ENCODE measurements around the gene MAGI3.

- TF ChIP-seq POLR2A (IDR thresholded peaks at IDR 0.05; ENCODE audit: extremely low read depth, insufficient read length) (no peak), MYC (IDR thresholded peaks at IDR 0.05; ENCODE audit: low read depth, low read length) (no peak)
- TF ChIP-seq, protein P1, sequence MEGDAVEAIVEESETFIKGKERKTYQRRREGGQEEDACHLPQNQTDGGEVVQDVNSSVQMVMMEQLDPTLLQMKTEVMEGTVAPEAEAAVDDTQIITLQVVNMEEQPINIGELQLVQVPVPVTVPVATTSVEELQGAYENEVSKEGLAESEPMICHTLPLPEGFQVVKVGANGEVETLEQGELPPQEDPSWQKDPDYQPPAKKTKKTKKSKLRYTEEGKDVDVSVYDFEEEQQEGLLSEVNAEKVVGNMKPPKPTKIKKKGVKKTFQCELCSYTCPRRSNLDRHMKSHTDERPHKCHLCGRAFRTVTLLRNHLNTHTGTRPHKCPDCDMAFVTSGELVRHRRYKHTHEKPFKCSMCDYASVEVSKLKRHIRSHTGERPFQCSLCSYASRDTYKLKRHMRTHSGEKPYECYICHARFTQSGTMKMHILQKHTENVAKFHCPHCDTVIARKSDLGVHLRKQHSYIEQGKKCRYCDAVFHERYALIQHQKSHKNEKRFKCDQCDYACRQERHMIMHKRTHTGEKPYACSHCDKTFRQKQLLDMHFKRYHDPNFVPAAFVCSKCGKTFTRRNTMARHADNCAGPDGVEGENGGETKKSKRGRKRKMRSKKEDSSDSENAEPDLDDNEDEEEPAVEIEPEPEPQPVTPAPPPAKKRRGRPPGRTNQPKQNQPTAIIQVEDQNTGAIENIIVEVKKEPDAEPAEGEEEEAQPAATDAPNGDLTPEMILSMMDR (IDR thresholded peaks at IDR 0.05; ENCODE audit: low read depth, low read length): no peak
- TF ChIP-seq, protein P2, sequence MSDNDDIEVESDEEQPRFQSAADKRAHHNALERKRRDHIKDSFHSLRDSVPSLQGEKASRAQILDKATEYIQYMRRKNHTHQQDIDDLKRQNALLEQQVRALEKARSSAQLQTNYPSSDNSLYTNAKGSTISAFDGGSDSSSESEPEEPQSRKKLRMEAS (IDR thresholded peaks at IDR 0.05; ENCODE audit: low read depth, low read length): no peak
Measured at GRCh38 chr1:113422315-113423068, 32.2 kb downstream of the MAGI3 start.
